Gastroesophageal sphincter (tissue), 4 donors: Measurements from ENCODE around the gene MAPK14. TPM values are rescaled to one million over a fixed set of nuclear protein-coding genes. Genes with fewer than 3 reads are reported as not detected.
A peak's percentile ranks its signal among the peaks of the same experiment; 100 is the strongest.

Experiments used
- ATAC-seq: fragments of 150-250 bp; one replicate; pipeline ENCODE4 v1.9.1; 2016; ENCODE audit warnings: mild to moderate bottlenecking, moderate library complexity
- H3K27ac ChIP-seq, 4 donors: fragments of 200-600 bp; sonication (generic) in 3 of 4; 1 replicate in 3 of 4; 2 replicates in 1 of 4; pipeline ENCODE4 v1.5.1; 2016 to 2019
- H3K27me3 ChIP-seq: fragments of 200-600 bp; sonication (generic); one replicate; pipeline ENCODE4 v1.5.1; 2019
- H3K36me3 ChIP-seq, 2 donors: fragments of 200-600 bp; sonication (generic); one replicate each; pipeline ENCODE4 v1.5.1; 2019; ENCODE audit warnings: control low read depth in 1 of 2
- H3K4me1 ChIP-seq, 3 donors: fragments of 200-600 bp; sonication (generic); 1 replicate in 2 of 3; 2 replicates in 1 of 3; pipeline ENCODE4 v1.5.1; 2016 to 2019; ENCODE audit warnings: control low read depth in 2 of 3
- H3K4me3 ChIP-seq, 2 donors: fragments of 200-600 bp; sonication (generic); one replicate each; pipeline ENCODE4 v1.5.1; 2019; ENCODE audit warnings: mild to moderate bottlenecking in 1 of 2, moderate library complexity in 1 of 2
- H3K9me3 ChIP-seq, 3 donors: fragments of 200-600 bp; sonication (generic); one replicate each; pipeline ENCODE4 v1.5.1; 2017 to 2019; ENCODE audit warnings: control low read depth in 2 of 3
- EP300 ChIP-seq: sonication (generic); formaldehyde crosslinking; IDR thresholded peaks from one replicate; pipeline ENCODE4 v1.6.1; 2017; ENCODE audit warnings: antibody characterized with exemption, mild to moderate bottlenecking
- POLR2A ChIP-seq, 2 donors: fragments of 450-650 bp; IDR thresholded peaks; one replicate each; pipeline ENCODE4 v1.6.1; 2017; ENCODE audit warnings: antibody characterized with exemption in 2 of 2, mild to moderate bottlenecking in 2 of 2, moderate library complexity in 1 of 2
- POLR2AphosphoS5 ChIP-seq: sonication (generic); formaldehyde crosslinking; IDR thresholded peaks from one replicate; pipeline ENCODE4 v1.6.1; 2017; ENCODE audit warnings: antibody characterized with exemption
- WGBS, 2 donors: methylation state at CpG; one replicate each; pipeline ENCODE4 v1.1.5; 2018; ENCODE audit warnings: low coverage in 1 of 2; 5-methylcytosine and 5-hydroxymethylcytosine counted together
- total RNA-seq, 4 donors: library from RNA; depleted of rRNA; stranded (reverse); fragments of >200 nt; gene quantifications; one replicate each; pipeline ENCODE4 v1.1.0, GENCODE V29; 2016
- TF ChIP-seq, protein P1 (sequence below), 4 experiments: fragments of 200-600 bp in 2 of 4; fragments of 450-650 bp in 2 of 4; sonication (generic) in 1 of 4; IDR thresholded peaks; one replicate each; pipeline ENCODE4 v1.5.1; 2017 to 2019; ENCODE audit warnings: antibody characterized with exemption in 4 of 4, mild to moderate bottlenecking in 2 of 4, moderate library complexity in 2 of 4

Gene MAPK14
- total RNA-seq, 4 donors from 2014 or later = 58.7 to 77.5 (median 69.9) TPM

DNA sequence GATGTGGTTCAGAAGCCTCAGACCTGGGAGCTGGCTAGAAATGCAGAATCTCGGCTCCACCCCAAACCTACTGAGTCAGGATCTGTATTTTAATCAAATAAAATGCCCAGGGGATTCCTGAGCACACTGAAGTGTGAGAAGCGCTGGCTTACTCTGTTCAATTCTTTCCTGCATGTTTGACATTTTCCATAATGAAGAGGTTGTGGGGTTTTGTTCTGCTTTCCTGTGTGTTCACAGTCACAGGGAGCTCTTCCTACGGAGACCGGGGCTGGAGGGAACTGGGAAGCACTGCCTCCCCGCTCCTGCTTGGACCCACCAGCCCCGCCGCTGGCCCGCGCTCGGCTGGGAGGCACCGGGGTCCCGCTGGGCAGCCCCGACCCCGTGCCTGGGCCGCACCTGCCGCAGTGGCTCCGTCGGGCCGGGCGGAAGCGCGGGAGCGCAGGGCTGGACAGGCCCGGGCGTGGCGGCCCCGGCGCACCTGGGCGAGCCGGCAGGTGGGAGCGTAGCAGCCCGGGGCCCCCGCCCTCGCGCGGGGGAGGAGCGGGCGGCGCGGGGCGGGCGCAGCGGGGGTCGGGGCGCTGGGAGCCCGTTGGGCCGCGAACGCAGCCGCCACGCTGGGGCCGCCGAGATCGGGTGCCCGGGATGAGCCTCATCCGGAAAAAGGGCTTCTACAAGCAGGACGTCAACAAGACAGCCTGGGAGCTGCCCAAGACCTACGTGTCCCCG is 102.5 kb downstream of the MAPK14 start, which contains the start of gene MAPK13:
MAPK13 (plus strand) TSS at position 573 of the 726 bp plus-strand sequence; CDS start at position 643, 70 bp downstream.
- H3K4me3 ChIP-seq = peak within 1 kb of the TSS; percentile 16 to 51
- H3K36me3 ChIP-seq = no peaks in the 10 kb centered on the region
- H3K27ac ChIP-seq = peak within 1 kb of the TSS in 2 of 4 donors; percentile 45 to 54
- WGBS, 2 donors = 54 to 56% methylated on average over 1 to 2 of the region's 59 CpGs
- peak; percentile 14 for ATAC-seq
- no peaks in the 10 kb centered on the region for H3K9me3 ChIP-seq
- no peak for TF ChIP-seq POLR2AphosphoS5
- TF ChIP-seq POLR2A (IDR thresholded peaks at IDR 0.05) = no peak
- TF ChIP-seq EP300 = no peak
- TF ChIP-seq, protein P1, sequence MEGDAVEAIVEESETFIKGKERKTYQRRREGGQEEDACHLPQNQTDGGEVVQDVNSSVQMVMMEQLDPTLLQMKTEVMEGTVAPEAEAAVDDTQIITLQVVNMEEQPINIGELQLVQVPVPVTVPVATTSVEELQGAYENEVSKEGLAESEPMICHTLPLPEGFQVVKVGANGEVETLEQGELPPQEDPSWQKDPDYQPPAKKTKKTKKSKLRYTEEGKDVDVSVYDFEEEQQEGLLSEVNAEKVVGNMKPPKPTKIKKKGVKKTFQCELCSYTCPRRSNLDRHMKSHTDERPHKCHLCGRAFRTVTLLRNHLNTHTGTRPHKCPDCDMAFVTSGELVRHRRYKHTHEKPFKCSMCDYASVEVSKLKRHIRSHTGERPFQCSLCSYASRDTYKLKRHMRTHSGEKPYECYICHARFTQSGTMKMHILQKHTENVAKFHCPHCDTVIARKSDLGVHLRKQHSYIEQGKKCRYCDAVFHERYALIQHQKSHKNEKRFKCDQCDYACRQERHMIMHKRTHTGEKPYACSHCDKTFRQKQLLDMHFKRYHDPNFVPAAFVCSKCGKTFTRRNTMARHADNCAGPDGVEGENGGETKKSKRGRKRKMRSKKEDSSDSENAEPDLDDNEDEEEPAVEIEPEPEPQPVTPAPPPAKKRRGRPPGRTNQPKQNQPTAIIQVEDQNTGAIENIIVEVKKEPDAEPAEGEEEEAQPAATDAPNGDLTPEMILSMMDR (IDR thresholded peaks at IDR 0.05) = no peak
- H3K27me3 ChIP-seq = peaks cover 49% of the 10 kb centered on the region
- H3K4me1 ChIP-seq = peaks cover 0 to 30% (median 16%) of the 10 kb centered on the region in 3 donors

DNA sequence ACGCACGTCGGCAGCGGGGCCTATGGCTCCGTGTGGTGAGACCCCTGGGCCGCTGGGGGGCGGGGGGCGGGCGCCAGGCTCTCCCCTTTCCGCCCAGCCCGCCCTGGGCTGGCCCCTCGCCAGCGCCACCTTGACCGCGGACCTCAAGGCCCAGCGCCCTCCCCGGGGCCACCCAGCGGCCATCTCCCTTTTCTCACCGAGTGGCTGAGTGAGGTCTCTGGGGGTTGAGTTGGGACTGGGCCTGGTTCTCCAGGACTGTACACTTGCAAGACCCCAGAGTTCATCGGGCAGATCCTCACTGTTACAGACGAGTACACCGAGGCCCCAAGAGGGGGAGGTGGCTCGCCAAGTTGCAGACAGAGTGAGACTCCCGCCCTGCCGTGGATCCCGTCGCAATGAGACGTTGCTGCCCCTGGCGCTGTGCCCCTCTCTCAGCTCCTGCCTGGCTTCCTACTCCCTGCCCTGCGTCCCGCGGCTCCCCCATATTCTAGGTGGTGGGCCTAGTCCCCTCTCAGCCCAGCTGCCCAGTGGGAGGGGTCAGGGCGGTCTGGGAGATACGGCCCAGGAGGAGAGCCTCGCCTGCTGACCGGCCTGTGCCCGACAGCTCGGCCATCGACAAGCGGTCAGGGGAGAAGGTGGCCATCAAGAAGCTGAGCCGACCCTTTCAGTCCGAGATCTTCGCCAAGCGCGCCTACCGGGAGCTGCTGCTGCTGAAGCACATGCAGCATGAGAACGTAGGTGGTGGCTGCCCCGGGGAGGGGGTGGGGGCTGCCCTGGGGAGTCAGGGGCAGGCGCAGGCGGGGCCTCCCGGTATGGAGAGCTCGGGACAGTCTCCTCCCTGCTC is 103.3 kb downstream of the MAPK14 start:
- Histone ChIP-seq H3K4me3 (peak overlapping the region; percentile 16 to 51), H3K4me1 (peaks cover 0 to 30% (median 16%) of the 10 kb centered on the region in 3 donors), H3K36me3 (no peaks in the 10 kb centered on the region), H3K27me3 (peaks cover 56% of the 10 kb centered on the region), H3K27ac (peak overlapping the region in 2 of 4 donors; percentile 45 to 54), H3K9me3 (no peaks in the 10 kb centered on the region)
- peak; percentile 29 for ATAC-seq
- WGBS, 2 donors = 30% methylated on average over 2 of the region's 52 CpGs; no CpG with 5 or more reads in 1 of the 2 donors
- TF ChIP-seq, protein P1 (IDR thresholded peaks at IDR 0.05) = no peak
- TF ChIP-seq POLR2AphosphoS5 (no peak), EP300 (no peak), POLR2A (IDR thresholded peaks at IDR 0.05) (no peak)

DNA sequence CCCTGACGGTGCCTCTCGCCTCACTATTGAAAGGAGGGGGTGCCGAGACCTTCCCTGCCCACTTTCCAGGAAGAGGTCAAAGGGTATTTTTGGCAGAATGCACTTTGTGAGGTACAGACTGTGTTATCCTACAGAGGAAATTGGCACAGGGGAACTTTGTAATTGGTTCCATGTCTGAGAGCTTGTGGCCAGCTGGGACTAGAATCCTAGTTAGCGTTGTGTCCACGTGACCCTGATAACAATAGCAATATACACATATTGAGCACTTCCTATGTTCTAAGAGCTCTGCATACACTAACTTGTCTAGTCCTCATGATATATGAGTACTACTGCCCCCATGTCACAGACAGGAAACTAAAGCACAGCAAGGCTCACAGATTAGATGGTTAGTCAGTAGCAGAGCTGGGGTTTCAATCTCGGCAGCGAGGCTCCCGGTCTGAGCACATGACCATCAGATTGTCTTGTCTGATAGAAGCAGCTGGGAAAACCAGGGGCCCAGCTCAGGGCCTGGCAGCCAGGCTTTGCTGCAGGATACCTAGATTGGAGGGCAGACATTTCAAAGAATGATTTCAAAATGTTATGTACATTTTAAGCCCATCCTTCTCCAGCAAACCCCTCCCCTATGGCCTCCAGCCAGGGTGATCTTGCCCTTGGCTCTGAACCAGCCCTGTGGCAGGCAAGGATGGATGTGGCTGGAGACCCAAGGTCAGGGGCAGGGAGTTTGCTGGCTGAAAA is 104.1 kb downstream of the MAPK14 start:
- TF ChIP-seq EP300 = no peak
- 42 to 63% methylated on average over 5 of the region's 8 CpGs for WGBS, 2 donors
- Histone ChIP-seq H3K4me3 (peak overlapping the region in 1 of 2 donors; percentile 51), H3K36me3 (no peaks in the 10 kb centered on the region), H3K9me3 (no peaks in the 10 kb centered on the region), H3K27me3 (peaks cover 58% of the 10 kb centered on the region), H3K4me1 (peaks cover 0 to 30% (median 16%) of the 10 kb centered on the region in 3 donors), H3K27ac (peak overlapping the region in 2 of 4 donors; percentile 21 to 45)
- no peak for ATAC-seq

DNA sequence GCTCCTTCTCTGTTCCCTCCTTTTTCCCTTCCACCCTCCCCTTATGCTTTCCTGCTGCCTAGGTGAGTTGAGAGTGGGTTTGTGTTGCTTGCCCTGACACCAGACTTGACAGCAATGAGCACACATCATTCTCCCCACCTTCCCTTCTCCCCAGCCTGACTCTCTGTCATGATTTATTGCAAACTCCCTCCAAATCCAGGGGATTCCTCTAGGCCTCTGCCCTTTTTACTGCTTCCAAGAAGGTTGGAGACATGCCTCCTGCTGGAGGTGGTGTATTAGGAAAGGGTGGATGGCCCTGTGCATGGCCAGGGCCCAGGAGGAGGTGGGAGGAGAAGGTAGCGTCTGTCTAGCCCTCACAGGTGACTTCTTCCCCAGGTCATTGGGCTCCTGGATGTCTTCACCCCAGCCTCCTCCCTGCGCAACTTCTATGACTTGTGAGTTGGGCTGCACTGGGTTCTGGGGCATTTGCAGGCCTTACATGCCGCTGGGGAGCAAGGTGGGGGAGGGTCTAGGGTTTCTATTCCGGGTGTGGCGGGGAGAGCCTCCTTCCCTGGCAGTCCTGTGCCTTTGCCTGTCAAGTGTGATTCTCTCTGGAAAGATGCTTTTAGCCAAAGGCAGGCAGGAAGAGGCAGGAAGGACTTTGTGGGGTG is 104.8 kb downstream of the MAPK14 start:
- Histone ChIP-seq H3K9me3 (no peaks in the 10 kb centered on the region), H3K4me3 (no peak overlapping the region), H3K27ac (no peak overlapping the region), H3K27me3 (peaks cover 58% of the 10 kb centered on the region), H3K36me3 (no peaks in the 10 kb centered on the region), H3K4me1 (peaks cover 0 to 30% (median 16%) of the 10 kb centered on the region in 3 donors)
- WGBS, 2 donors = 100% methylated on average over 1 of the region's 5 CpGs; no CpG with 5 or more reads in 1 of the 2 donors
- TF ChIP-seq EP300 = no peak
- no peak for TF ChIP-seq POLR2AphosphoS5
- TF ChIP-seq, protein P1 (IDR thresholded peaks at IDR 0.05) = no peak
- no peak for TF ChIP-seq POLR2A (IDR thresholded peaks at IDR 0.05)
- ATAC-seq = no peak
